H1 (cell line): Measurements from ENCODE around the gene UBL4B. TPM values are rescaled to one million over a fixed set of nuclear protein-coding genes. Genes with fewer than 3 reads are reported as not detected.

Experiments used
- CTCF ChIA-PET: fragments of 300-600 bp; sonication (Branson Sonifier 250); formaldehyde crosslinking; loops from one replicate; lab custom pipeline; 2021; ENCODE audit not compliant: partially characterized antibody; lab: Charles Lee
- POLR2A ChIA-PET: fragments of 300-600 bp; sonication (Branson Sonifier 250); formaldehyde crosslinking; loops from one replicate; lab custom pipeline; 2021; ENCODE audit warnings: inconsistent platforms; ENCODE audit not compliant: partially characterized antibody; lab: Charles Lee
- DNase-seq, 2 experiments: peaks; one replicate each; pipeline versions ENCODE4 v3.0.0 to v3.0.0-alpha.2; 2010 to 2022; ENCODE audit warnings: low spot score in 2 of 2, low read depth in 1 of 2, mixed read lengths in 1 of 2
- FAIRE-seq: peaks from 2 replicates; lab custom pipeline; 2011; peaks lifted over from hg19 to GRCh38; lab: Jason Lieb, UNC
- H2AFZ ChIP-seq: 2 replicates; pipeline ENCODE4 v1.8.1; 2012; ENCODE audit warnings: low read length, inconsistent platforms
- H2AK5ac ChIP-seq: 2 replicates; pipeline ENCODE4 v1.6.1; 2013; ENCODE audit warnings: low read depth, low read length
- H2BK120ac ChIP-seq: replicated peaks from 2 replicates; pipeline ENCODE3; 2013; ENCODE audit warnings: low read depth, low read length, inconsistent platforms
- H2BK12ac ChIP-seq: 2 replicates; pipeline ENCODE4 v1.6.1; 2013; ENCODE audit warnings: low read depth, low read length
- H2BK15ac ChIP-seq: 2 replicates; pipeline ENCODE4 v1.6.1; 2013; ENCODE audit warnings: low read length
- H2BK20ac ChIP-seq: 2 replicates; pipeline ENCODE4 v1.6.1; 2013; ENCODE audit warnings: low read length
- H2BK5ac ChIP-seq: 2 replicates; pipeline ENCODE4 v1.6.1; 2013; ENCODE audit warnings: low read depth, low read length
- H3K14ac ChIP-seq: 2 replicates; pipeline ENCODE4 v1.6.1; 2013; ENCODE audit warnings: inconsistent platforms; ENCODE audit not compliant: insufficient read length
- H3K18ac ChIP-seq: 2 replicates; pipeline ENCODE4 v1.6.1; 2013; ENCODE audit warnings: low read length; ENCODE audit errors: extremely low read depth
- H3K23ac ChIP-seq: 2 replicates; pipeline ENCODE4 v1.6.1; 2013; ENCODE audit warnings: inconsistent platforms; ENCODE audit not compliant: insufficient read length
- H3K23me2 ChIP-seq: 2 replicates; pipeline ENCODE4 v1.6.1; 2013; ENCODE audit warnings: low read depth, low read length
- H3K27ac ChIP-seq: 2 replicates; pipeline ENCODE4 v1.6.1; 2011; ENCODE audit warnings: low read depth, low read length, inconsistent platforms
- H3K27me3 ChIP-seq, 4 experiments: replicated peaks in 1 of 4; 1 replicate in 1 of 4; 2 replicates in 3 of 4; pipeline versions ENCODE4 v1.6.1 to v1.8.1; 2011 to 2013; ENCODE audit warnings: low read length in 3 of 4, mild to moderate bottlenecking in 3 of 4, inconsistent platforms in 2 of 4, mixed read lengths in 2 of 4, moderate library complexity in 1 of 4; ENCODE audit not compliant: control insufficient read depth in 3 of 4, insufficient read depth in 3 of 4; ENCODE audit errors: extremely low read depth in 1 of 4
- H3K36me3 ChIP-seq, 4 experiments: 2 replicates each; pipeline versions ENCODE4 v1.6.1 to v1.8.1; 2011 to 2013; ENCODE audit warnings: mild to moderate bottlenecking in 4 of 4, low read length in 3 of 4, moderate library complexity in 2 of 4, control low read depth in 1 of 4, inconsistent platforms in 1 of 4; ENCODE audit not compliant: insufficient read depth in 4 of 4, control insufficient read depth in 2 of 4
- H3K4ac ChIP-seq: replicated peaks from 2 replicates; pipeline ENCODE3; 2013; ENCODE audit warnings: low read length, low read depth, mixed read lengths, inconsistent platforms; ENCODE audit not compliant: insufficient read length
- H3K4me1 ChIP-seq, 4 experiments: replicated peaks in 1 of 4; 1 replicate in 1 of 4; 2 replicates in 3 of 4; pipeline versions ENCODE4 v1.6.1 to v1.8.1; 2011 to 2013; ENCODE audit warnings: low read length in 3 of 4, inconsistent platforms in 2 of 4, mixed read lengths in 1 of 4; ENCODE audit not compliant: insufficient read depth in 4 of 4, control insufficient read depth in 3 of 4
- H3K4me2 ChIP-seq, 2 experiments: 2 replicates each; pipeline versions ENCODE4 v1.6.1 to v1.8.1; 2011 to 2013; ENCODE audit warnings: low read depth in 2 of 2, low read length in 2 of 2, control low read depth in 1 of 2, inconsistent platforms in 1 of 2, mild to moderate bottlenecking in 1 of 2; ENCODE audit not compliant: insufficient read depth in 1 of 2
- H3K4me3 ChIP-seq, 4 experiments: fragments of 200-600, 300-600 bp in 1 of 4; sonication (generic), shearing (Covaris generic), sonication (Bioruptor Twin) in 1 of 4; 2 replicates each; pipeline versions ENCODE4 v1.5.1 to v1.8.1; 2011 to 2016; ENCODE audit warnings: low read length in 4 of 4, low read depth in 3 of 4, control low read depth in 2 of 4, inconsistent platforms in 2 of 4, mild to moderate bottlenecking in 2 of 4, mixed read lengths in 1 of 4, moderate library complexity in 1 of 4; ENCODE audit not compliant: insufficient read depth in 2 of 4; ENCODE audit errors: extremely low read depth in 1 of 4
- H3K56ac ChIP-seq: replicated peaks from 2 replicates; pipeline ENCODE3; 2013; ENCODE audit warnings: low read depth, mild to moderate bottlenecking, mixed read lengths, low read length, inconsistent platforms; ENCODE audit not compliant: insufficient read length
- H3K79me1 ChIP-seq: 2 replicates; pipeline ENCODE4 v1.6.1; 2013; ENCODE audit warnings: low read depth, low read length, control low read depth
- H3K79me2 ChIP-seq, 2 experiments: 2 replicates each; pipeline versions ENCODE4 v1.6.1 to v1.8.1; 2012 to 2013; ENCODE audit warnings: low read length in 2 of 2, mild to moderate bottlenecking in 2 of 2, inconsistent platforms in 1 of 2; ENCODE audit not compliant: insufficient read depth in 2 of 2, control insufficient read depth in 1 of 2
- H3K9ac ChIP-seq, 4 experiments: replicated peaks in 1 of 4; 1 replicate in 1 of 4; 2 replicates in 3 of 4; pipeline versions ENCODE4 v1.6.1 to v1.8.1; 2011 to 2013; ENCODE audit warnings: low read depth in 3 of 4, low read length in 3 of 4, control low read depth in 2 of 4, mild to moderate bottlenecking in 2 of 4, moderate library complexity in 2 of 4, inconsistent platforms in 1 of 4; ENCODE audit errors: extremely low read depth in 1 of 4
- H3K9me3 ChIP-seq, 2 experiments: 2 replicates each; pipeline versions ENCODE4 v1.6.1 to v1.8.1; 2012 to 2013; ENCODE audit warnings: mild to moderate bottlenecking in 2 of 2, moderate library complexity in 2 of 2, control low read depth in 1 of 2, inconsistent platforms in 1 of 2, low read depth in 1 of 2, low read length in 1 of 2, mixed read lengths in 1 of 2; ENCODE audit not compliant: insufficient read depth in 2 of 2
- H4K20me1 ChIP-seq, 2 experiments: replicated peaks in 1 of 2; 2 replicates each; pipeline versions ENCODE3 to v1.8.1; 2011 to 2013; ENCODE audit warnings: inconsistent platforms in 2 of 2, low read length in 2 of 2, mild to moderate bottlenecking in 1 of 2; ENCODE audit not compliant: insufficient read depth in 2 of 2, control insufficient read depth in 1 of 2
- H4K5ac ChIP-seq: 2 replicates; pipeline ENCODE4 v1.6.1; 2013; ENCODE audit warnings: low read length, low read depth, mixed read lengths, inconsistent platforms; ENCODE audit not compliant: insufficient read length
- H4K8ac ChIP-seq: 2 replicates; pipeline ENCODE4 v1.8.0; 2013; ENCODE audit warnings: mild to moderate bottlenecking, moderate library complexity, low read length, inconsistent platforms; ENCODE audit not compliant: insufficient read depth; ENCODE audit errors: extremely low read depth
- H4K91ac ChIP-seq: replicated peaks from 2 replicates; pipeline ENCODE3; 2013; ENCODE audit warnings: low read length, mixed read lengths, inconsistent platforms; ENCODE audit not compliant: insufficient read length
- WGBS, 2 experiments: shearing (Covaris generic) in 1 of 2; methylation state at CpG; one replicate each; pipeline versions ENCODE4 v1.1.6 to v1.1.7; 2013 to 2015; ENCODE audit warnings: low lambda C conversion rate in 2 of 2, mixed read lengths in 2 of 2, inconsistent platforms in 1 of 2, low coverage in 1 of 2, missing lambda C conversion rate in 1 of 2; ENCODE audit not compliant: insufficient replicate concordance in 2 of 2, insufficient coverage in 1 of 2, insufficient read length in 1 of 2; ENCODE audit errors: extremely low coverage in 1 of 2, missing lambda C conversion rate in 1 of 2; 5-methylcytosine and 5-hydroxymethylcytosine counted together
- polyA plus RNA-seq, 7 experiments: library from polyadenylated mRNA; depleted of rRNA in 3 of 7; stranded (reverse) in 5 of 7; unstranded in 2 of 7; fragments of >200 nt in 5 of 7; fragments of 200-250 nt in 2 of 7; gene quantifications; 1 replicate in 5 of 7; 2 replicates in 1 of 7; 4 replicates in 1 of 7; pipeline versions ENCODE4 v1.2.1 to v1.2.3, GENCODE V29; 2011 to 2013; ENCODE audit warnings: missing spikeins in 2 of 7, mixed read lengths in 2 of 7
- total RNA-seq: library from RNA; stranded (reverse); fragmentation: NEBNext Ultra II Directional; extraction: Animal tissue kit (Norgen Biotek cat#: 25700); gene quantifications from 2 replicates; pipeline ENCODE4 v1.2.1, GENCODE V29; 2021

UBL4B gene
- total and polyA plus RNA-seq, 2 of the 8 experiments (the other 6 are each of a cell fraction or from before 2014, with no cell fraction given), result 0.11 TPM; not detected in 1

DNA sequence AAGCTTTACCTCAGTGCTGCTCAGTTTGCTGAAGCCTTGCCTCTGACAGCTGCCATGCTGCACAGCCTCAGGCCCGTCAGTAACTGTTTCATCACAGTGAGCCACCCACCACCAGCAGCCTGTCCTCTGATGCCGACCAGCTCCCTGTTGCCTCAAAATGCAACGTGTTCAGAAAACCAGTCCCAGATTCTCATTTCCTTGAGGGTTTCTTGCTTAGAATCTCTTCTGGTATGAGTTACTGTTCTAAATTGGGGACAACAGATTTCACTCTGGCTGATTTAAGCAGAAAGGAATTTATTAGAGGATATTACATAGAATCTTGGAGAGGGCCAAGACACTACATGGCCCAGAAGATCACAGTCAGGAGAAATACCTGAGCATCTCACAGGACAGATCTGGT lies 11.0 kb downstream of the UBL4B start:
- H2BK120ac ChIP-seq, result no peak overlapping the region
- H3K9ac ChIP-seq, result no peak overlapping the region
- no peak for DNase-seq
- H3K56ac ChIP-seq, result no peak overlapping the region
- no peaks in the 10 kb centered on the region for H3K36me3 ChIP-seq
- no peaks in the 10 kb centered on the region for H3K79me1 ChIP-seq
- WGBS, 2 experiments, result 89% methylated on average over 3 of the region's 3 CpGs; no CpG with 5 or more reads in 1 of the 2 experiments
- H3K23ac ChIP-seq, result no peak overlapping the region
- POLR2A ChIA-PET, result no interaction called here
- no peak overlapping the region for H4K91ac ChIP-seq
- H2AK5ac ChIP-seq, result no peak overlapping the region
- no peak overlapping the region for H3K18ac ChIP-seq
- no peaks in the 10 kb centered on the region; a peak in 1 of 7 replicates for H3K27me3 ChIP-seq
- H3K14ac ChIP-seq, result no peak overlapping the region
- H3K9me3 ChIP-seq, result peaks cover 6 to 9% of the 10 kb centered on the region in 2 experiments; a peak in 1 of 4 replicates
- no peak overlapping the region for H2BK15ac ChIP-seq
- H4K8ac ChIP-seq, result no peak overlapping the region
- no peak overlapping the region for H2AFZ ChIP-seq
- no peak overlapping the region for H2BK5ac ChIP-seq
- no peaks in the 10 kb centered on the region for H4K20me1 ChIP-seq
- H4K5ac ChIP-seq, result no peak overlapping the region
- H3K4me2 ChIP-seq, result no peak overlapping the region
- no peak overlapping the region for H3K4ac ChIP-seq
- FAIRE-seq, result no peak
- no peaks in the 10 kb centered on the region for H3K79me2 ChIP-seq
- CTCF ChIA-PET, result interaction anchor here (1.0 to 3.4 kb wide), 3 partner anchors 18 to 63 kb away, joined by 3 to 9 read pairs (median 4); no protein-coding TSS in a partner anchor
- H2BK20ac ChIP-seq, result no peak overlapping the region
- no peak overlapping the region for H2BK12ac ChIP-seq
- H3K23me2 ChIP-seq, result peaks cover 3% of the 10 kb centered on the region; the same call in 1 of the 2 replicates
- no peak overlapping the region for H3K27ac ChIP-seq
- H3K4me3 ChIP-seq, result no peak overlapping the region
- H3K4me1 ChIP-seq, result no peaks in the 10 kb centered on the region
